NOMO-1 treated with DMSO at 0.1 percent for 48 hours (cell line): ENCODE results near the gene SLC25A39.

Experiments
- DNase-seq: peaks from one replicate; lab custom pipeline; 2025; ENCODE audit not compliant: unreplicated experiment; lab: John Stamatoyannopoulos, UW

Gene SLC25A39

DNA sequence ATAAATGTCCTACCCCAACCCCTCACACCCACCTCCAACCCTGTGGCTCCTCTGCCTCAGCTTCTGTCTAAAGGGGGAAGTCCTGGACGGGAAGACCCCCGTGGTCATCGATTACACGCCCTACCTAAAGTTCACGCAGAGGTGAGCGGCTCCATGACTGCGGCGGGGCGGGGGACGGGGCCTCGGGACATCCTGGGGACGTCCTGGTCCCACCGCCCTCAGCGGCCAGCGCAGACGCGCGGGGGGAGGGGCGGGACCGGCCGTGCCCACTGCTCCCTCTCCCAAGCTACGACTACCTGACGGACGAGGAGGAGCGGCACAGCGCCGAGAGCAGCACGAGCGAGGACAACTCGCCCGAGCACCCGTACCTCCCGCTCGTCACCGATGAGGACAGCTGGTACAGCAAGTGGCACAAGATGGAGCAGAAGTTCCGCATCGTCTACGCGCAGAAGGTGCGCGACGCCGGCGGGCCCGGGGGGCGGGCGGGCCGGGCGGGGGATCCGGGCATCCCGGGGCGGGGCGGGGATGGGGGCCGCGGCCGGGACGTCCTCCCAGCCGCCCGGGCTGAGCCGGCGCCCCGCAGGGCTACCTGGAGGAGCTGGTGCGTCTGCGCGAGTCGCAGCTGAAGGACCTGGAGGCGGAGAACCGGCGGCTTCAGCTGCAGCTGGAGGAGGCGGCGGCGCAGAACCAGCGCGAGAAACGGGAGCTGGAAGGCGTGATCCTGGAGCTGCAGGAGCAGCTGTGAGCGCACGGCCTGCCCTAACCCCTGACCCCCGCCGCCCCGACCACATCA is 9.6 kb downstream of the SLC25A39 start:
- no peak for DNase-seq

GRCh38 chr17:44314524-44314868 is 10.1 kb downstream of the SLC25A39 start:
- DNase-seq: no peak

- no peak for DNase-seq
Measured at GRCh38 chr17:44314031-44314430, 10.6 kb downstream of the SLC25A39 start.

DNA sequence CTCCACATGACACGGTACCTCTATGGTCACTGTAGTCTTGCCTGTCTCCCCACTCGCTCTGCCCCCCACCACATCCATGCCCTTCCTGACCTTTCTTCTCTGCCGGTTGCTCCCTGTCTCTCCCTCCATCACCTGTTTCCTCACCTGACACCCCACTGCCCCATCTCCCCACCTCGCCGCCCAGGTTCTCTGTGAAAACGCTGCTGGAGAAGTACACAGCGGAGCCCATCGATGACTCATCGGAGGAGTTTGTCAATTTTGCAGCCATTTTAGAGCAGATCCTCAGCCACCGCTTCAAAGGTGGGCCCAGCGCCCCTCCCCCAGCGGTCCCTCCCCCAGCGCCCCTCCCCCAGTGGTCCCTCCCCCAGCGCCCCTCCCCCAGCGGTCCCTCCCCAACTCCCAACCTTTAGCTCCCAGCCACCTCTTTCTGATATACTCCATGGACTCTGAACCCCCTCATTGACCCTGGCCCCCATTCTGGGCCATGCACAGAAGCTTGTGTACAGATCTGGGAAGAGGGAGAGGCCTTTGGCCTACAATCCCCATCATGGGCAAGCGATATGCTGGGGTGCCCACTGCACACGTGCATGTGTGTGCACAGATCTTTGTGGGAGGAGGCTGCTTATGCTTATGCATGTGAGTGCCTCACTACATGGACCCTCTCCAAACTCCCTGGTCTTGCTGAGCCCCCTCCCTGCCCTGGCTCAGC is 12.1 kb downstream of the SLC25A39 start:
- DNase-seq: no peak

GRCh38 chr17:44311562-44312181 is 13.0 kb downstream of the SLC25A39 start:
- DNase-seq: no peak

DNA sequence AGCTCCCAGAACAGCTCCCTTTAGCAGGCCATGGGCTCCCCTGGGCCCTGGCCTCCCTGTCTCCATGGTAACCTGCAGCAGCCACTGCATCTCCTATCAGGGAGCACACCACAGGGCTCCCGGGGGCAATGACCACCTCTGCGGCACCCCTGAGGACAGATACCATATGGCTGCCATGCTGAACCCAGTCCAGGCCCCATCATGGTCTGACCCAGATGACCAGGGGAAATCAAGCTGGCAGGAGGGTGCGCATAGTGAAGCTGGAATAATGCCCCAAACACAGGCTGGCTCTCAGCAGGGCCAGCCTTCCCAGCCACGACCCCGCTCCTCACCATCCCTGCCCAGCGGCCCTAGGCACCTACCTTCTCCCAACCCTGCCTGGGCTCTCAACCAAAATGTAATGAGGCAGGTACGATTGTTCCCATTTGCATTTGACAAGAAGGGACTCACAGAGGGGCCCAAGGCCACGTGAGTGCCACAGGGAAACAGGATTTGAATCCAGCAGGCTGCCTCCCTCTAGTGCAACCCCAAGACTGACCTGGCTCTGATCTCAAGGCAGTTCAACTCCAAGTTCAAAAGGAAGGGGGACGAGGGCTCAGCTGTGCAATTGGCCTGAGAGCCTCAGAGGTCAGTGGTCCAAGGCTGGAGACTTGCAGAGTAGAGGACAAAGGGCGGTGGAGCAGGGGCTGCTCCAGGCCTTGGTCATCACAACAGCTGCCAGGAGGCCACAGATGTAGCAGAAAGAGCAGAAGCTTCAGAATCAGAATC is 13.8 kb downstream of the SLC25A39 start:
- no peak for DNase-seq

- peak; percentile 15 for DNase-seq
Measured at GRCh38 chr17:44310188-44310587, 14.4 kb downstream of the SLC25A39 start.

- DNase-seq: no peak
Measured at GRCh38 chr17:44309472-44309871, 15.2 kb downstream of the SLC25A39 start.

GRCh38 chr17:44308865-44309264 is 15.8 kb downstream of the SLC25A39 start:
- no peak for DNase-seq

GRCh38 chr17:44308320-44308818 is 16.3 kb downstream of the SLC25A39 start, which contains the start of gene RUNDC3A:
Gene RUNDC3A, plus strand, starts transcription at chr17:44308601. Its CDS starts 232 bp downstream, at chr17:44308833.
- DNase-seq: peak; percentile 32

GRCh38 chr17:44307387-44308186 is 17.0 kb downstream of the SLC25A39 start:
- no peak for DNase-seq

DNA sequence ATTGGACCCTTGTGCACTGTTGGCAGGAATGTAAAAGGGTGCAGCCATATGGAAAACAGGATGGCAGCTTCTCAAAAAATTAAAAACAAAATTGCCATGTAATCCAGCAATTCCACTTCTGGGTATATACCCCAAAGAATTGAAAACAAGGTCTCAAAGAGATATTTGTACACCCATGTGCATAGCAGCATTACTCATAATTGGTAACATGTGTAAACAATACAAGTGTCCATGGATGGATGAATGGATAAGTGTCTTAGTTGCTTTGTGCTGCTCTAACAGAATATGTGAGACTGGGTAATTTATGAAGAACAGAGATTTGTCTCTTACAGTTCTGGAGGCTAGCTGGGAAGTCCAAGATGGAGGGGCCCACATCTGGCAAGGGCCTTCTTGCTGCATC is 20.0 kb downstream of the SLC25A39 start:
- no peak for DNase-seq

GRCh38 chr17:44297975-44298374 is 26.6 kb downstream of the SLC25A39 start:
- no peak for DNase-seq

DNA sequence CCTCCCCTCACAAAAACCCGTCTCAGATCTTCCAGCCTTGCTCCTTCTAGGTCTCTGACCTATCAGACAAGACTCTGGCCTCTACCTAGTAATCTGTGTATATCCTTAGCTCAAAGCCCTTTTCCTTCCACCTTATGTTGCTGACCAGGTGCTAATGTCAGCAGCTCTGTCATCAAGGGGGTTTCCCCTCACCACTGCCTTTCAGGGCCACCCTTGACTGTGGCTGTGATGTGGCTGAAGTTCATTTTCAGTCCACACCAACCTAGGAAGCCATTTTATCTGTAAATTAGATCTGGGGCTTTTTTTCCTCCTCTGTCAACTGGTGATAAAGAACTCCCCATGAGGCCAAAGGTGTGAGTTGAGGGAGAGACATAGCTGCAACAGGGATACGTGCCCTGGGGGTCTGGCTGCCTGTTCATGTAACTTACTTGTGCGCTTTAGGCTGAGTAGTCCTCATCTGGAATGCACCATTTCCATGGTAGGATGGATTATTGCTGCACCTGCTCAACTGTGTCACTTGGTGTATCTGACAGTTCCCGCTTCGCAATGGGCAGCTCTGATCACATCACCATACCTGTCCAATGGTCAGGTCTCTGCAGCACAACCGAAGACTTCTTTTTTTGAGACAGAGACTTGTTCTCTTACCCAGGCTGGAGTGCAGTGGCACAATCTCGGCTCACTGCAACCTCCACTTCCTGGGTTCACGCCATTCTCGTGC is 31.0 kb downstream of the SLC25A39 start:
- DNase-seq: no peak

DNA sequence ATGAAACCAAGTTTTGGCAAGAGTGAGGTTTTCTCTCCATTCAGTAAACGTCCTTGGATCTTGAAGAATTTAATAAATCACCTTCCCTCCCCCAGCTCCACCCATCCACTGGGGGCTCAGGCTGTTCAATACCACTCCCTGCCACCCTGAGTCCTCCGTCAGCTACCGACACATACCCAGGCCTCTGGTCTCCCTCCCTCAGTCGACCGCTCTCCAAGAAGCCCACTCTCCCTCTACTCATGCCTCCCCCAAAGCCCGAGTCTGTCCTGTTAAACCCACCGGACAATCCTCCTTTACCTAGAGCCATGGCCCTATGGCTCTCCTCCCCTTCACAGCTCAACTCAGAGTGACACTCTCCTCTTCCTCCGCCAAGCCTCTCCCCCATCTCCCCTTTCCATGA is 37.0 kb downstream of the SLC25A39 start:
- no peak for DNase-seq

- DNase-seq: no peak
Measured at GRCh38 chr17:44284024-44284400, 40.6 kb downstream of the SLC25A39 start.

DNA sequence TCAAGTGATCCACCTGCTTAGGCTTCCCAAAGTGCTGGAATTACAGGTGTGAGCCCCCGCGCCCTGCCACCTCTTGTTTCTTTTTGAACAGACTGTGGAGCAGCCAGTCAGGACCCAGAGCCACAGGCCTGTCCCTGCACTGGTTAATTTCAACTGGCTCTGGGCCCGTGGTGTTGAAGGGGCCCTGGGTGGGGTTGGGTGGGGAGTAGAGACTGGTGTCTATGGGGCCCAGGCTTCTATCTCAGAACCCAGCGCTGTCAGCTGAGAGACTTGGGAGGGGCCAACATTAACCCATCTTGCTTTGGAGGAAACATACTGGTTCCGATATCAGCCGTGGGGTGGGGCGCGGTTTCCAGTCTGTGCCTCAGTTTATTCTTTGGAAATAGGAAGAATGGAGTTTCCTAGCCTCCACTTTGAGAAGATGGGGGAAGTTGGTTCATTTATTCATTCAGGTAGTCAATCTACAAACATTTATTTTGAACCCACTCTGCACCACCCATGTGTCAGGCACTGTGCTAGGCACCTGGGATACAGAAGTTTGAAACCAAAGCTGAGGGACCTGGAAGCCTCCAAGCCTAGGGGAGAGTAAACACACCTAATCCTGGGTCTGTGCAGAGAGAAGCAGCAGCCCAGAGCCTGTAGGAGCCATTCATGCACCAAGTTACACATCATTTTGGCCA is 41.1 kb downstream of the SLC25A39 start:
- DNase-seq: no peak

DNA sequence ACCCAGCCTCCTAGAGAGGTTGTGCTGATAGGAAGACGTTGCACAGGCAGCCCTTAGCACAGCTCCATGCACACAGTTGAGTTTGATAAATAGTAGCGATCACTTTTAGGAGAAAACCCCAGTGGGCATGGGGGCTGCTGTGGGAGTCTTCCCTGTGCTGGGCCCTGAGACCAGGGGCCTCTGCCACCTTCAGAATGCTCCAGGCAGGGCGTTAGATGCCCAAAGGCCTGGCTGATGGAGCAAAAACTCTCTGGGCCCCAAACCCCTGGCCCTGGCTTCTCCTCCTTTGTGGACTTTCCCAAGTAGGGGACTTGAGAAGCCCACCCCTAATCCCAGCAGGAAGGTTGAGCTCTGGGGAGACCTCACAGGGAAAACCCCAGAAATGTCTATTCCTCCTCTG is 42.4 kb downstream of the SLC25A39 start:
- DNase-seq: no peak

DNA sequence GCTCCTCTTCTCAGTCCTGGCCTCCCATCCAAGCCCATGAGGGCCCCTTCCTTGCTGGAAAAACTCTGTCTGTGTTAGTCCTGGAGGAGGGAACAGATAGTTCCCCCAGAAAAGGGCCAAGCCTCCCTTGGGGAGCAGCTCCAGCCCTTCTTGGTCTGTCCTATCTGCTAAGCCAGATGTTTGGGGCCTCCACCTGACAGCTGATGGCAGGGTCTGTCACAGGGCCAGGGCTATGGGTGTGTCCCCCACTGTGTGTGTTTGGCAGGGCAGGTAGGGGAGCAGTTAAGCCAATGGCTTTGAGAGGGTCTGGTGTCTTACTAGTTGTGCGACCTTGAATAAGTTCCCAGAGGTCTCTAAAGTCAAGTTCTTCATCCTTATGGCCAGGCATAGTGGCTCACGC is 43.1 kb downstream of the SLC25A39 start:
- no peak for DNase-seq
